GM08714 (cell line): Measurements from ENCODE around the gene UNK.

Experiments used
- H3K4me3 ChIP-seq: fragments of 200-500 bp; sonication (Bioruptor generic); 2 replicates; pipeline ENCODE4 v1.5.1; 2014; ENCODE audit warnings: mild to moderate bottlenecking, low read length, inconsistent platforms
- ZNF274 ChIP-seq: IDR thresholded peaks from 2 replicates; pipeline ENCODE4 v1.6.1; 2012; ENCODE audit warnings: mild to moderate bottlenecking, low read depth, low read length

UNK gene

GRCh38 chr17:75814021-75814395 is 29.4 kb downstream of the UNK start:
- TF ChIP-seq ZNF274 = no peak

GRCh38 chr17:75814900-75815373 is 30.3 kb downstream of the UNK start:
- TF ChIP-seq ZNF274 = no peak
- H3K4me3 ChIP-seq = no peak overlapping the region

More at GRCh38 chr17:75814021-75814395, 29.4 kb downstream of the UNK start:
- H3K4me3 ChIP-seq = no peak overlapping the region

- H3K4me3 ChIP-seq = no peak overlapping the region
- no peak for TF ChIP-seq ZNF274
Measured at GRCh38 chr17:75815399-75815798, 30.8 kb downstream of the UNK start.

GRCh38 chr17:75816693-75817092 is 32.1 kb downstream of the UNK start:
- TF ChIP-seq ZNF274 = no peak
- no peak overlapping the region for H3K4me3 ChIP-seq

- H3K4me3 ChIP-seq = no peak overlapping the region
- TF ChIP-seq ZNF274 = no peak
Measured at GRCh38 chr17:75817571-75817970, 33.0 kb downstream of the UNK start.

GRCh38 chr17:75818326-75818885 is 33.8 kb downstream of the UNK start:
- no peak overlapping the region for H3K4me3 ChIP-seq
- no peak for TF ChIP-seq ZNF274

- TF ChIP-seq ZNF274 = no peak
Measured at GRCh38 chr17:75819116-75819515, 34.5 kb downstream of the UNK start.

GRCh38 chr17:75819678-75820077 is 35.1 kb downstream of the UNK start:
- no peak for TF ChIP-seq ZNF274
- H3K4me3 ChIP-seq = no peak overlapping the region

More at GRCh38 chr17:75819116-75819515, 34.5 kb downstream of the UNK start:
- no peak overlapping the region for H3K4me3 ChIP-seq

GRCh38 chr17:75820094-75821080 is 35.8 kb downstream of the UNK start:
- TF ChIP-seq ZNF274 = no peak
- H3K4me3 ChIP-seq = no peak overlapping the region

- no peak overlapping the region for H3K4me3 ChIP-seq
- no peak for TF ChIP-seq ZNF274
Measured at GRCh38 chr17:75821552-75821951, 36.9 kb downstream of the UNK start.

GRCh38 chr17:75822119-75822799 is 37.7 kb downstream of the UNK start:
- TF ChIP-seq ZNF274 = no peak

GRCh38 chr17:75822800-75823166 is 38.2 kb downstream of the UNK start:
- no peak overlapping the region for H3K4me3 ChIP-seq
- TF ChIP-seq ZNF274 = no peak

More at GRCh38 chr17:75822119-75822799, 37.7 kb downstream of the UNK start:
- H3K4me3 ChIP-seq = no peak overlapping the region

- no peak overlapping the region for H3K4me3 ChIP-seq
- TF ChIP-seq ZNF274 = no peak
Measured at GRCh38 chr17:75823257-75824041, 38.8 kb downstream of the UNK start.
